NCI-H69 (cell line): ENCODE data around the gene GAB2.
"Not testable (repeated sequence)": the region's sequence is repeated elsewhere in the genome, so short reads cannot be mapped to it uniquely, and the experiment has no call there.

ENCODE experiments used
- DNase-seq: peaks from one replicate; lab custom pipeline; 2025; lab: John Stamatoyannopoulos, UW

The GAB2 gene

GRCh38 chr11:78365381-78365792 lies 52.2 kb downstream of the GAB2 start:
- peak; percentile 78 for DNase-seq

GRCh38 chr11:78364128-78364751 lies 53.4 kb downstream of the GAB2 start:
- no peak for DNase-seq

- DNase-seq = no peak
Measured at GRCh38 chr11:78363024-78363619, 54.5 kb downstream of the GAB2 start.

GRCh38 chr11:78361228-78361627 lies 56.4 kb downstream of the GAB2 start:
- no peak for DNase-seq

- DNase-seq = no peak
Measured at GRCh38 chr11:78359921-78360320, 57.7 kb downstream of the GAB2 start.

- not testable (repeated sequence) for DNase-seq
Measured at GRCh38 chr11:78357924-78358323, 59.7 kb downstream of the GAB2 start.

GRCh38 chr11:78357425-78357824 lies 60.2 kb downstream of the GAB2 start:
- not testable (repeated sequence) for DNase-seq

GRCh38 chr11:78355742-78356141 lies 61.9 kb downstream of the GAB2 start:
- not testable (repeated sequence) for DNase-seq

- DNase-seq = peak; percentile 43
Measured at GRCh38 chr11:78355309-78355705, 62.3 kb downstream of the GAB2 start.

- DNase-seq = peak; percentile 95
Measured at GRCh38 chr11:78354408-78355308, 63.0 kb downstream of the GAB2 start.

GRCh38 chr11:78351979-78352841 lies 65.4 kb downstream of the GAB2 start:
- DNase-seq = peak; percentile 71

- DNase-seq = peak; percentile 87
Measured at GRCh38 chr11:78351193-78351592, 66.4 kb downstream of the GAB2 start.

GRCh38 chr11:78350646-78351165 lies 66.9 kb downstream of the GAB2 start:
- peak; percentile 70 for DNase-seq

GRCh38 chr11:78350091-78350645 lies 67.5 kb downstream of the GAB2 start:
- DNase-seq = no peak

GRCh38 chr11:78349624-78350023 lies 68.0 kb downstream of the GAB2 start:
- no peak for DNase-seq

GRCh38 chr11:78349114-78349513 lies 68.5 kb downstream of the GAB2 start:
- DNase-seq = no peak

GRCh38 chr11:78347956-78348355 lies 69.7 kb downstream of the GAB2 start:
- DNase-seq = no peak

- DNase-seq = no peak
Measured at GRCh38 chr11:78346799-78347198, 70.8 kb downstream of the GAB2 start.

GRCh38 chr11:78345450-78345849 lies 72.2 kb downstream of the GAB2 start:
- no peak for DNase-seq

GRCh38 chr11:78344676-78345075 lies 72.9 kb downstream of the GAB2 start:
- DNase-seq = peak; percentile 43

- DNase-seq = peak; percentile 54
Measured at GRCh38 chr11:78344094-78344493, 73.5 kb downstream of the GAB2 start.
